Endothelial cell of umbilical vein (primary cell): ENCODE results near the gene CLCN4. TPM values are rescaled to one million over a fixed set of nuclear protein-coding genes. Genes with fewer than 3 reads are reported as not detected.

Source experiments
- BruUV-seq: library from RNA; stranded (reverse); fragments of 400-500 nt; replicated peaks from 2 replicates; lab custom pipeline; 2021; lab: Mats Ljungman, UMichigan
- CTCF ChIA-PET: fragments of 300-600, 350-600 bp; sonication (Branson Sonifier 250); formaldehyde crosslinking; loops from one replicate; lab custom pipeline; 2021; ENCODE audit warnings: antibody characterized with exemption, inconsistent platforms; lab: Charles Lee
- POLR2A ChIA-PET: fragments of 300-600, 350-600 bp; sonication (Branson Sonifier 250); formaldehyde crosslinking; loops from one replicate; lab custom pipeline; 2021; ENCODE audit warnings: antibody characterized with exemption, inconsistent platforms; lab: Charles Lee
- DNase-seq: peaks from one replicate; pipeline ENCODE4 v3.0.0-alpha.2; 2011; ENCODE audit warnings: low read depth, low spot score
- FAIRE-seq: peaks from 2 replicates; lab custom pipeline; 2011; peaks lifted over from hg19 to GRCh38; lab: Jason Lieb, UNC
- H2AFZ ChIP-seq: 2 replicates; pipeline ENCODE4 v1.6.0; 2012; ENCODE audit warnings: low read depth, low read length, control low read depth, inconsistent platforms
- H3K27ac ChIP-seq: 2 replicates; pipeline ENCODE4 v1.5.1; 2011; ENCODE audit warnings: low read depth, mild to moderate bottlenecking, control low read depth, low read length, moderate library complexity; ENCODE audit not compliant: insufficient read depth
- H3K27me3 ChIP-seq, 2 experiments: 2 replicates each; pipeline versions ENCODE4 v1.6.0 to v1.6.1; 2011; ENCODE audit warnings: low read length in 2 of 2, mixed read lengths in 1 of 2; ENCODE audit not compliant: control insufficient read depth in 2 of 2, insufficient read depth in 2 of 2
- H3K36me3 ChIP-seq, 2 experiments: 2 replicates in 1 of 2; 3 replicates in 1 of 2; pipeline ENCODE4 v1.5.1; 2011; ENCODE audit warnings: low read length in 2 of 2, mild to moderate bottlenecking in 1 of 2, moderate library complexity in 1 of 2; ENCODE audit not compliant: control insufficient read depth in 2 of 2, insufficient read depth in 2 of 2; ENCODE audit errors: extremely low read depth in 1 of 2
- H3K4me1 ChIP-seq: 3 replicates; pipeline ENCODE4 v1.5.1; 2011; ENCODE audit warnings: mild to moderate bottlenecking, low read length; ENCODE audit not compliant: control insufficient read depth, insufficient read depth; ENCODE audit errors: extremely low read depth
- H3K4me2 ChIP-seq: 2 replicates; pipeline ENCODE4 v1.6.1; 2011; ENCODE audit warnings: low read length, control low read depth, mixed read lengths; ENCODE audit not compliant: insufficient read depth
- H3K4me3 ChIP-seq, 3 experiments: fragments of 200-600 bp in 1 of 3; sonication (generic), shearing (Covaris generic) in 1 of 3; replicated peaks in 1 of 3; 2 replicates each; pipeline ENCODE4 v1.5.1; 2011 to 2016; ENCODE audit warnings: control low read depth in 3 of 3, low read length in 3 of 3, mild to moderate bottlenecking in 2 of 3, inconsistent platforms in 1 of 3, low read depth in 1 of 3, moderate library complexity in 1 of 3; ENCODE audit not compliant: insufficient read depth in 1 of 3
- H3K79me2 ChIP-seq: 2 replicates; pipeline ENCODE4 v1.6.0; 2012; ENCODE audit warnings: low read length, inconsistent platforms; ENCODE audit not compliant: control insufficient read depth, insufficient read depth
- H3K9ac ChIP-seq: replicated peaks from 2 replicates; pipeline ENCODE3; 2011; ENCODE audit warnings: low read length, control low read depth; ENCODE audit not compliant: insufficient read depth; ENCODE audit errors: extremely low read depth
- H3K9me1 ChIP-seq: replicated peaks from 3 replicates; pipeline ENCODE4 v1.6.0; 2011; ENCODE audit warnings: mild to moderate bottlenecking, low read length; ENCODE audit not compliant: control insufficient read depth, insufficient read depth; ENCODE audit errors: extremely low read depth
- H3K9me3 ChIP-seq: replicated peaks from 2 replicates; pipeline ENCODE4 v1.5.1; 2012; ENCODE audit warnings: low read length, inconsistent platforms; ENCODE audit not compliant: control insufficient read depth, insufficient read depth
- H4K20me1 ChIP-seq: replicated peaks from 2 replicates; pipeline ENCODE3; 2011; ENCODE audit warnings: mild to moderate bottlenecking, low read length; ENCODE audit not compliant: control insufficient read depth, insufficient read depth; ENCODE audit errors: extremely low read depth
- EZH2 ChIP-seq: IDR thresholded peaks from 2 replicates; pipeline ENCODE4 v1.6.1; 2012; ENCODE audit warnings: borderline replicate concordance, low read depth, mild to moderate bottlenecking, moderate library complexity, low read length, inconsistent platforms; ENCODE audit not compliant: severe bottlenecking
- FOS ChIP-seq: IDR thresholded peaks from 2 replicates; pipeline ENCODE4 v1.6.1; 2011; ENCODE audit warnings: mild to moderate bottlenecking, low read length, moderate library complexity, borderline replicate concordance; ENCODE audit not compliant: insufficient read depth
- GATA2 ChIP-seq: IDR thresholded peaks from 2 replicates; pipeline ENCODE4 v1.7.0; 2011; ENCODE audit warnings: low read depth, mild to moderate bottlenecking, moderate library complexity, mixed read lengths, low read length; ENCODE audit not compliant: insufficient read length, insufficient read depth
- JUN ChIP-seq: IDR thresholded peaks from 2 replicates; pipeline ENCODE4 v1.6.1; 2011; ENCODE audit warnings: borderline replicate concordance, low read depth; ENCODE audit not compliant: insufficient read length, insufficient read depth
- MAX ChIP-seq: IDR thresholded peaks from 2 replicates; pipeline ENCODE4 v1.6.1; 2011; ENCODE audit not compliant: insufficient read depth, insufficient read length
- MYC ChIP-seq: IDR thresholded peaks from one replicate; pipeline ENCODE4 v1.6.1; 2011; ENCODE audit warnings: mild to moderate bottlenecking, low read depth, low read length
- POLR2A ChIP-seq: IDR thresholded peaks from 2 replicates; pipeline ENCODE4 v1.6.1; 2012; ENCODE audit warnings: low read depth, mild to moderate bottlenecking, control low read depth, low read length
- POLR2AphosphoS5 ChIP-seq: IDR thresholded peaks from 2 replicates; pipeline ENCODE4 v1.6.1; 2012; ENCODE audit warnings: low read depth, mild to moderate bottlenecking, control low read depth, low read length, moderate library complexity; ENCODE audit not compliant: insufficient read depth
- dilution Hi-C: fragments of 300-500 bp; cut with MboI; formaldehyde crosslinking; loops from one replicate; pipeline ENCODE4 v1.15.0; 2019; ENCODE audit warnings: low sequenced_read_pairs; ENCODE audit not compliant: extremely low pct_ligation_motif_present
- intact Hi-C: fragments of 100-400 bp; cut with micrococcal nuclease; formaldehyde crosslinking; loops from one replicate; pipeline ENCODE4 v1.10.0; 2022
- polyA plus RNA-seq, 4 experiments: library from polyadenylated mRNA; depleted of rRNA in 3 of 4; stranded (reverse) in 3 of 4; unstranded in 1 of 4; fragments of >200 nt; gene quantifications; 2 replicates each; pipeline versions ENCODE4 v1.2.1 to v1.2.3, GENCODE V29; 2011 to 2012; ENCODE audit warnings: missing spikeins in 1 of 4
- total RNA-seq: library from RNA; stranded (reverse); gene quantifications from 2 replicates; pipeline ENCODE4 v1.2.3, GENCODE V29; 2021
- TF ChIP-seq, protein P1 (sequence below), 2 donors: IDR thresholded peaks; 1 replicate in 1 of 2; 2 replicates in 1 of 2; pipeline ENCODE4 v1.5.1; 2011; ENCODE audit warnings: low read length in 2 of 2, mild to moderate bottlenecking in 2 of 2, moderate library complexity in 2 of 2, control low read depth in 1 of 2, inconsistent platforms in 1 of 2, low read depth in 1 of 2; ENCODE audit not compliant: insufficient read depth in 1 of 2; ENCODE audit errors: extremely low read depth in 1 of 2

The CLCN4 gene
- total and polyA plus RNA-seq, 2 donors (not counting 3 experiments of a cell fraction or from before 2014, with no cell fraction given), result 7.6 to 19.8 TPM

DNA sequence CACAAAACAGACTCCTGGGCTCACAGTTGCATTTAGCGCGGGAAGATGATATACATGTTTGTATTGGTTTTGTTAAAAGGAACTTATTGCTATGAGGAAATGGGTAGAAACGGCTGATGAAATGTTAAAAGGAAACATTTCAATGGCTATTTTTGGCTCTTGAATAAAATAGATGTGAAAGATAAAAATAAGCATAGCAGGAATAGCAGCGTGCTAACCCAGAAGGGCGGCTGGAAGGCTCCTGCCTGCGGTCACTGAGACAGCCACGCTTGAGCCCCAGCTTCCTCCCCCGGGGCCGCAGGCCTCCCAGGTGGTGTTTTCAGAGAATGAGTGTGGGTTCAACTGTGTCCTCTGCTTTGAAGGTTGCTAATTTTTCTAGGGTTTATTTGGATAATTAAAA is 35.0 kb upstream of the CLCN4 start:
- no peaks in the 10 kb centered on the region for H4K20me1 ChIP-seq
- intact Hi-C loops, result no loop called here
- no peaks in the 10 kb centered on the region for H3K27me3 ChIP-seq
- H3K36me3 ChIP-seq, result peaks cover 13 to 15% of the 10 kb centered on the region in 2 experiments
- peaks cover 16% of the 10 kb centered on the region for H3K79me2 ChIP-seq
- no TSS peak for BruUV-seq
- H3K9me1 ChIP-seq, result no peaks in the 10 kb centered on the region
- no peak overlapping the region for H3K4me2 ChIP-seq
- no peak overlapping the region for H3K27ac ChIP-seq
- POLR2A ChIA-PET, result no interaction called here
- dilution Hi-C loops, result no loop called here
- no peaks in the 10 kb centered on the region for H3K9me3 ChIP-seq
- no peak for FAIRE-seq
- no peak overlapping the region for H3K9ac ChIP-seq
- no peak overlapping the region for H3K4me3 ChIP-seq
- H2AFZ ChIP-seq, result no peak overlapping the region
- CTCF ChIA-PET, result interaction anchor here (0.6 to 1.5 kb wide), 2 partner anchors 11 to 349 kb away, joined by 3 to 4 read pairs; no protein-coding TSS in a partner anchor
- no peak for DNase-seq
- H3K4me1 ChIP-seq, result no peaks in the 10 kb centered on the region
- TF ChIP-seq POLR2A (no peak), MYC (no peak), MAX (no peak), POLR2AphosphoS5 (no peak), EZH2 (no peak), FOS (no peak), JUN (no peak), GATA2 (no peak)
- TF ChIP-seq, protein P1, sequence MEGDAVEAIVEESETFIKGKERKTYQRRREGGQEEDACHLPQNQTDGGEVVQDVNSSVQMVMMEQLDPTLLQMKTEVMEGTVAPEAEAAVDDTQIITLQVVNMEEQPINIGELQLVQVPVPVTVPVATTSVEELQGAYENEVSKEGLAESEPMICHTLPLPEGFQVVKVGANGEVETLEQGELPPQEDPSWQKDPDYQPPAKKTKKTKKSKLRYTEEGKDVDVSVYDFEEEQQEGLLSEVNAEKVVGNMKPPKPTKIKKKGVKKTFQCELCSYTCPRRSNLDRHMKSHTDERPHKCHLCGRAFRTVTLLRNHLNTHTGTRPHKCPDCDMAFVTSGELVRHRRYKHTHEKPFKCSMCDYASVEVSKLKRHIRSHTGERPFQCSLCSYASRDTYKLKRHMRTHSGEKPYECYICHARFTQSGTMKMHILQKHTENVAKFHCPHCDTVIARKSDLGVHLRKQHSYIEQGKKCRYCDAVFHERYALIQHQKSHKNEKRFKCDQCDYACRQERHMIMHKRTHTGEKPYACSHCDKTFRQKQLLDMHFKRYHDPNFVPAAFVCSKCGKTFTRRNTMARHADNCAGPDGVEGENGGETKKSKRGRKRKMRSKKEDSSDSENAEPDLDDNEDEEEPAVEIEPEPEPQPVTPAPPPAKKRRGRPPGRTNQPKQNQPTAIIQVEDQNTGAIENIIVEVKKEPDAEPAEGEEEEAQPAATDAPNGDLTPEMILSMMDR (IDR thresholded peaks at IDR 0.05; ENCODE audit: extremely low read depth in 1 of 2, insufficient read depth in 1 of 2, low read depth in 1 of 2, low read length in 2 of 2), result no peak
